Inferior parietal cortex (tissue), 1 donor: ENCODE measurements around the gene KCND2.
A peak's percentile ranks its signal among the peaks of the same experiment; 100 is the strongest.

Experiments used
- DNase-seq: peaks from one replicate; pipeline ENCODE4 v3.0.0-alpha.2; 2016; ENCODE audit errors: extremely low spot score

The KCND2 gene

DNA sequence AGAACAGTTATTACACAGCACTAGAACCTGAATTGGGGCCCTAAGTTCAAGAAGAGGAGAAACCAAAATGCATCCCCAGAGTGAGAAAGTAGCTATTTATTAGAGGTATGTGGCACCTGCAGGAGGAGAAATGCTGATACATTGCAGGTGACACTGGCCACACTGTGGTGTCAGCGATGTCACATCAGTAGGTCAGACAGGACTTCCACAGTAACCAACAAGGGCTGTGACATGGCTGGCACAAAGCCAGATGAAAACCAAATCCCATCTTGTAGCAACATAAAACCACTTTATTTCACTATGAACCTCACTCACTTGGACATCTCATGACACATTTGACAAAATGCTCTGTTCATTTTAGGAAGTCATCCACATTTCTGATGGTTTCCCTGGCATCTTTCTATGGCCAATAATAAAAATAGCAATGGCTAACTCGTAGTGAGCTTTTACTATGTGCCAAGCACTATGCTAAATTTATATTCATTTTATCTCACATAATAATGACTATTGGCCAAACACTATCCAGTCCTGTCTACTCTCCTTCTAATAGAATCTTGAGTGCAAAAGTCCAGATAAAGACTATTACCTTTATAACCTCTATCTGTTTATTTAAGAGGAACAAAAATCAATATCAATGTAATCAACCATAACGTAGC is 430.7 kb downstream of the KCND2 start:
- DNase-seq: no peak

DNA sequence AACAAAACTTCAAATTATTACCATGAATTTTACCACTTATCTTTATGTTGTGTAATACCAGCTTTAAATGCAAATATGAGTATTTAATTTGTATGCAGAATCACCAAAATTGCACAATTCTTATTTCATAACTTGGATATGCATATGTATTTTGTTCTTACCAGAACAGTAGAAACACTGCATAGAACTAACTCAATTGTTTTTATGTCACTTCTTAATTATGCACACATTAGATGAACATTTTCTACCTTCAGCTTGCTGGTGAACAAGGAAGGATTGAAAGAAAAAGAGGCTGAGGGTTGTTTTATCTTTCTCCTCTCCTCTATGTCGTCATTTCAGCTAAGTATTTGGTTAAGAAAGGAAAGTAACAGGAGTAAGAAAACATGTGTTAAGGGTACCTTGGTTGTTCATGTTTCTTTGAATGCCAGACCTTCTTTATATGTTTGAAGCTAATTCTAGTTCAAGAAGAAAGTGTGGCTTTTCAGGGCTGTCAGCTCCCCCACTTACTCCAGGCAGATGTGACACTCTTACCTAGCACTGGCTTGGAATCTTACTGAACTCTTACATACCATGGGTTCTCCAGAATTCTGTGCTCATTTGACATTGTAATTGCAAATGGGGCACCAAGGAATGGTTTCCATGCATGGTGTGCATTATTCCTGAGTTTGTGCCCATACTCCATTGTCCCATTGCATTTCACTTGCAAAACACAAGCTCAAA is 436.4 kb downstream of the KCND2 start:
- no peak for DNase-seq

DNA sequence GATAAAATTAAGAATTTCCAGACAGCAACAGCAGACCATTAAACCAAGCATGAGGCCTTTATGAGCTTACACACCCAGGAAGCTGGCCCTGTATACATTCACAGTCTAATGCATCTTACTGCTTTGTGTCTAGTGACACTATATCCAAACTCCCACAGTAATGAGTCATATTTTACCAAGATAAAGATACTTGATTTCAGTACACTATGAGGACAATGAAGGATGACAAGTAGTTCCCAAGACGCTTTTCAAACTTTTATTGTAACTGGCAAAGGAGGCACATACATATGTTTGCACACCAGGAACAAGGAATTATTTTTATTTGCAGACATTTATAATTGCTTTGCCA is 437.0 kb downstream of the KCND2 start:
- DNase-seq: no peak

DNA sequence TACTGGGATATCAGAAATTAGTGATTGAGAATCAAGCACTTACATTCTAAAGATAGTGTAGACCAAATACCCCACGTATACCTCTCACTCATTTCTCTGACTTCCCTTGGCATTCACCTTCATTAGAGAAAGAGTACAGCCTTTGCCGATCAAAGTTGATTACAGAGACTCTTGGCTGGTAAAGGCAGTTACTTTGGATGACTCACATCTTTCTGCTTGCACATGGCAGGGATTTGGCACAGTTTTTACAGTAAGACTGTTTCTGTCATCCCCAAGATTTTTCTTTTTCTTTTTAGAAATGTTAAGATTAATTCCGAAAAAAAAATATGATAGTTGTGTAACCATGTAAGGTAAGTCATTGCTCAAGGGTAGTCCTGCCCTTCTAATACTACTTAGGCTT is 442.0 kb downstream of the KCND2 start:
- no peak for DNase-seq

DNA sequence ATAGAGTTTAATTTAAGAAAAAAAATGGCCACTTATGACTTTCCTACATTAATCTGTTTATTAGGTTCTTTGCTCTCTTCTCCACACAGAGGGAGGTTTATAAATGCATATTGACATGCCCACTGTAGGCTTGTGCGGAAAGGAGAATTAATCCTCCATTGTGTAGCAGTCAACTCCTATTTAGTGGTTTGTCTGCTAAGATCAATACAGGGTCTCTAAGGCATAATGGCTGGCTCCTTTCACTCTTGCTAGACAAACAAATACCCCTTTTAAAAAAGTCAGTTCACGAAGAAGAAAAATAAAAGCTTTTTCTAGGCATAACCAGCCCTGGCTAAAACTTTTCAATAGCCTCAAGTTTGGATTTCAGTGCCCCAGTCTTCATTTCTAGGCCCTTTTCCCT is 443.3 kb downstream of the KCND2 start:
- no peak for DNase-seq

DNA sequence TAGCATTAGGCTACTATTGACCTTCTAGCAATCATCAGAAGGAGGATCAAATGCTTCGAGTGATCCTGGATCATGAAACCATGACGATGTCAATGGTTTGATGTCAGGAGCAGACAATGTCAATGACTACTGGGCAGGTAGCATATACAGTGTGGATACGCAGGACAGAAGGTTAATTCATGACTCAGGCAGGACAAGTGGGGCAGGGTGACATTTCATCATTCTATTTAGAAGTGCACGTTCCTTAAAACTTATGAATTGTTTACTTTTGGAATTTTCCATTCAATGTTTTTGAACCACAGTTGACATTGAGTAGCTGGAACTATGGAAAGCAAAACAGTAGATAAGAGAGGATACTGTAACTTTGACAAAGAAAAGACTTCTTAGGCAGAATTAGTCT is 444.2 kb downstream of the KCND2 start:
- DNase-seq: no peak

DNA sequence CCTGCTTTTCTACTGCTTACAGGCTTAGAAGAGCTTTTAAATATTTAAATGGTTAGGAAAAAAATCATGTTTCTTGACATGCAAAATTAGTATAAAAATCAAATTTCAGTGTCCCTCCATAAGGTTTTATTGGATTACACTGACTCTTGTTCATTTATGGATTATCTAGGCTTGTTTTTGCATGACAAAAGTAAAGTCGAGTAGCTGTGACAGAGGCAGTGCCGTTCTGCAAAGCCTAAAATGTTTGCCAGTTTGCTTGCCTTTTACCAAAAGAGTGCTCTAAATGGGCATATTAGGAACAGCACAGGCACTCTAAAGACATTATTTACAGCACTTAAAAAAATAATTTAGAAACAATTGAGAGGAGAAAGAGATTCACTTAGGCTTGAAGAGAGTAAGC is 445.4 kb downstream of the KCND2 start:
- no peak for DNase-seq

DNA sequence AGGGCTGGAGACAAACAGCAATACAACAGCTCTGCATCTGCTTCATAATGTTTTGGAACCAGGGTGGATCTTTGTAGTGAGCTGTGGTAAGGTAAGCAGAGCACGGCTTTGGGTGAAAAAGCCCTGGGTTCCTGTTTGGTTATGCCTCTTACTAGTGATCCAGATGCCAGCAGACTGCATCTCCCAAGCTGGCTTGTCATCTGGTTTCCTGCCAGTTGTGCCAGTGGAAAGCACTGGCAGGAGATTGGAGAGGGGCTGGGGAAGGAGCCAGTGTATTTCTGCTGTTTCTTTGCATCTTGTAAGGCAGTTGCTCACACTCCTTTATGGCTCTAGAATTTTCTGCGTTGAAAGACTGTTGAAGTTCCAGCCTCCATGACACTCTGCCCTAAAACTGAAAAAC is 447.3 kb downstream of the KCND2 start:
- DNase-seq: no peak

DNA sequence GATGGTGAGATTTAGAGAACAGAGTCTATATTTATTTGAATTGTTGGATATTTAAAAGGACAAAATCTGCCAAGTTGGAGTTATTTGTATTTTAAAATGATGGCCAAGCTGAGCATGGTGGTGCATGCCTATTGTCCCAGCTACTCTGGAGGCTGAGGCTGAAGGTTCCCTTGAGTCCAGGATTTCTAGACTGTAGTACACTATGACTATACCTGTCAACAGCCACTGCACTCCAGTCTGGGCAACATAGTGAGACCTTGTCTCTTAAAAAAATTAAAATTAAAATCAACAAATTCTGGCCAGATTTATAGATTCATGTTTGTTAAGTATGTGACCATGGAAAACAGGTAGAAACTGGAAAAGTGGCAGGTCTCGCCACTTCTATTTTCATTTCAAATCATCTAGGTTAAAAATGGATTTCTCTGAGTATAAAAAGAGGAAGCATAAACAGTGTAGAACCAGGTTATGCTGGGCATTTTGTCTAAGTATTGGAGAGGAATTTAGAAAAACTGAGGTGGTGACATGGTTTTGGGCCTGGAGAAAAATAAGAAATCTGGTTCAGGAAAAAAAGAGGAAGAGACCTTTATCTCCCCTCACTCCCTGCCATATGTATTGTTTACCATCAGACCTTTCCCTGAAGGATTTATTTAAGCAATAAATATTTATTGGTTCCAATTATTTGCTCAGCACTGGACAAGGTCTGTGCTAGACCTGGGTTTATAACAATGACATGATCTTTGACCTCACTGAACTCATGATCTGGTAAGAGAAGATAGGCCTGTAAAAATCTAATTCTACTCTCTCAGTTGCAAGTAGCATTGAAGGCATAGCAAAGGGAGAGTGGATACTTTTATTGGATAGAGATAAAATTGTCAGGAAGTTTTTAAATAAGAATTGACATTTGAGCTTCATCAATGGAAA is 450.8 kb downstream of the KCND2 start:
- DNase-seq: no peak

DNA sequence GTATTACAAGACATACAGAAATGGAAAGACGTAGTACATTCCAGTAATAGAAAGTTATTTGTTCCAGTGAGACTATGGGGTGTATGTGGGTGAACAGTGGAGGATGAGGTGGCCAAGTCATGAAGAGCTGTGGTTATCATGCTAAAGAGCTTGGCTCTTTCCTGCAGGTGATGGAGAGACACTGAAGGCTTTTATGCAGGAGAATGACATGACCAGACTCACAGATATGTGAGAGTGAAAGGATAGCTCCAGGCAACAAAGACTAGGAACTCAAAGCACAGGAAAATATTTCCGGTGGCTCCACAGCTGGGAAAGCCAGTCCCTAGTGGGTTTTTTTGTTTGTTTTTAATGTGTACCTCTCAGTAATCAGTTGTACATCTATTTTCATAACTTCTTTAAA is 451.5 kb downstream of the KCND2 start:
- no peak for DNase-seq

DNA sequence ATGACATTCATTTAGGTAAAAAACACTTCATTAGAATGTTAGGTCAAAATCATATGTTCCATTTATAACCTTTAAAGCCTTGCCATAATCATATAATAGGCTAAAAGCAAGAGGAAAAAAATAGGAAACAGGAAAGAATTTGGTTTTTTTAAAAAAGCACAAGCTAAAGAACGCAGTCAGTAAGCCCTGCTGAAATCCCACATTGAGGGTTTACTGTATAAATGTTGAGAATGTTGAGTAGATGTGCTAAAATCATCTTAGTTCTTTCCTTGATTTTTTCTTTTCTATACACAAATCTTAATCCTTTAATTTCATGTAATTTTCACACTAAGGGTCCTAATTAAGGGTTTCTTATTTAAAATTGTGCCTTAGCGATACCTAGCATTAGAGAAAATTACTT is 452.0 kb downstream of the KCND2 start:
- no peak for DNase-seq

DNA sequence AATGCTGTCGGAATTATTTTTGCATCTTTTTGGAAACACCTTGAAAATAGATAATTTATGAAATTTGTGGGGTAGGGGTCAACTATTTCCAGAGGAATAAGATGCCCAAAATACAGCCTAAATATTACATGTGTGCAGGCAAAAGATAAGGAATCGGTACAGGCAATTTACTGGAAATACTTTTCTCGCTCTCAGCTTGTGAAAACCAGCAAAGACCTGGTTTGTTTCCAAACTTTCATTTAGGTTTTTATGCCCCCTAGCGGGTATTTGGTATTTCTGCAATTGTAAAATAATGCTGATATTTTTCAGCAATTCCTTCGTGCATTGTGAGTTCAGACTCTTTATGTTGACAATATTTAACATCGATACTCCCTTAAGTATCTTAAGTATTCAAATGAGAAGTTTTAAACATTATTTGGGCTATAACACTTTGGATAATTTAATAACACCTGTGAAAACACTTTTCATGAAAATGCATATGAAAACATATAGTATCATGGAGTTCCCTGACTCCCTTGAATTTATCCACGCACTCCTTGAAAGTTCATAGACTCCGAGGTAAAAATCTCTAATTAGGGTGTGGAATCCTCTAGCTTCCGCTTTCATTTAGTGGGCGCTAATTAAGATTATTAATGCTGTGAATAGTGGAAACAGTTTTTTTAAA is 452.5 kb downstream of the KCND2 start:
- peak; percentile 86 for DNase-seq

DNA sequence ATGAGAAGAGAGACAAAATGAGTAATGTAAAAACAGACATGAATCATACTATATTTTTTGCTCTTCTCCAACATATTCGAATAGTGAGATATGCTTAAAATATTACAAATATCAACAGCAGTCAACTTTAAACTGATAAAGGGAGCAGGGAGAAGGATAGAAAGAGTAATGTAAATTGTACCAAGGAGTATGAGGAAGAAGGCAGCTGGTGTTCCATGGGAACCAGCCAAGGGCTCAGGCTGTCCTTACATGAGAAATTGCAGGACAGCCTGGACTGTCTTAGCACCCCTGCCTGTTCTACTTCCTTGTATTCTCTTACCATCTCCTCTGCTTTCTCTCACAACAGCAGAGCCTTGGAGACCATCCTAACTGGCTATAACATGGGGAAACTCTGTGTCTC is 456.3 kb downstream of the KCND2 start:
- no peak for DNase-seq

DNA sequence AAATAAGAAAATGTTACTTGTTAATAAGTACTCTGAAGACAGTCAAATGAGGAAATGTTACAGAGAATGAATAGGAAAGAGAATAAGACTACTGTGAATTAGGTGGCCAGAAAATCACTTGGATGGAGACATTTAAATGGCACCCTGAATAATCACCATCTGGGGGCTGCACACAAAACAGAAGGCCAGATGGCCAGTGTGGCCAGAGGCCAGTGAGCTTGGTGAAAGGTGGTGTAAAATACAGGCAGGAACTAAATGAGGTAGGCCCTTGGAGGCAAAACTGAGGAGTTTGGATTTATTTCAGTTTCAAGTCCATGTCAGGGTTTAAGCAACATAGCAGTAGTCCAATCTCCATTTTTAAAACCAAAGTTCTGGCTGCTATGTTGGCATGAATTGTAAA is 458.3 kb downstream of the KCND2 start:
- no peak for DNase-seq

DNA sequence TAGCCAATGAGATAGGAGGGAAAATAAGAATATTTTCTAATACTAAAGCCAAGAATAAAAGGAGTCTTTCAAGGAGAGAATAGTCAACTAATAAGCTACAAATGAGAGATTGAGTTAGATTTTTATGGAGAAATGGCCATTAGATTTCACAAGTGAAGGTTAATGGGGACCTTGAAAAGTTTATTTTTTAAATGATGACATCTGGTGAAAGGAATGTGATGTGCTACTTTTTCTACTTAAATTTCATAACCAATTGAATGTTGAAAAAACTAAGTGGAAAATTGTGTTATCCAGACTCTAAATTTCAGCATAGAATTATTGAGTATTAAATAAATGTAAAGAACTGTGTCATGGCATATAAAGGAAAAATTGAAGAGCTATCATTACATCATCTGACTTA is 459.3 kb downstream of the KCND2 start:
- DNase-seq: no peak

DNA sequence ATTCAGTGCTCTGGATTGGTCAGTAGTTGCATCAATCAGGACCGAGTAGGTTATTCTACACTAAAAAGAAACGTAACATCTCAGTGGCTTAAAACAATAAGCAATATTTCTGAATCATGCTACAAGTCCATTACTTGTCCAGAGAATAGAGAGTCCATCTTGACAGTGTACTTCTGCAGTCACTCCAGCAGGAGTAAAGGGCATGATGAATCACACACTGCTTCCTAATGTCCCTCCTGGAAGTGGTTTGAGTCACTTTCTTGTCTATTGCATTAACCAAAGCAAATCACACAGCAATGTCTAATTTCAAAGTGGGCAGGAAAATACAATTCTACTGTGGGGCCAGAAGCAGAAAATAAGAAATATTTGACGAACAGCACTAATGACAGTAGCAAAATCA is 460.2 kb downstream of the KCND2 start:
- DNase-seq: no peak

DNA sequence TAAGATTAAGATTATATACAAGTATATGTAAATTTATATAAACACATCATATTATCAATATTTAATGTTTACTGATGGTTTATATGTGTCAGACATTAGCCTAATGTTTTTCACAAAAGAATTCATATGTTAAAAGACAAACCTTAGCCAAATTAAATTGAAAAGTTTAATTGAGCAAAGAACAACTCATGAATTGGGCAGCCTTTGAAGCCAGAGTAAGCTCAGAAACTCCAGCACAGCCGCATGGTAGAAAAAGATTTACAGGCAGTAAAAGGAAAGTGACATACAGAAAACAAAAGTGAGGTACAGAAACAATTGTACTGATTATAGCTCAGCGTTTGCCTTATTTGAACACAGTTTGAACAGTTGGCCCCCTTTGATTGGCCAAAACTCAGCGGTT is 460.9 kb downstream of the KCND2 start:
- DNase-seq: no peak

DNA sequence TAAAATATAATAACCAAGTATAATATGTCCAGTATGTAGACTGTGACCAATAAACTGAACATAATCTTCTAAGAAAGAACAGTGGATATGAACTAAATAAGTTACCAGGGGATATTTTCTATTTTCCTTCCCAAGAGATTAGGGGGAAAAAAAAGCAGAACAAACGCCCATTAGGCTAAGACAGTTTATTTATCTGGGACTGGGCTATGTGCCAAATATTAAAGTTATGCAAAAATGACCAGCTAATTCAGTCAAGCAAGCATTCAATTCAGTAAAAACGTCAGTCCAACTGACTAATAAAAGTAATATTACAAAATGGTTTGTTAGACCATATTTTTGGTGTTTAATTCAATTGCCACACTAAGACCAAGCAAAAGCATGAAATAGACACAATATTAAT is 462.8 kb downstream of the KCND2 start:
- DNase-seq: no peak

DNA sequence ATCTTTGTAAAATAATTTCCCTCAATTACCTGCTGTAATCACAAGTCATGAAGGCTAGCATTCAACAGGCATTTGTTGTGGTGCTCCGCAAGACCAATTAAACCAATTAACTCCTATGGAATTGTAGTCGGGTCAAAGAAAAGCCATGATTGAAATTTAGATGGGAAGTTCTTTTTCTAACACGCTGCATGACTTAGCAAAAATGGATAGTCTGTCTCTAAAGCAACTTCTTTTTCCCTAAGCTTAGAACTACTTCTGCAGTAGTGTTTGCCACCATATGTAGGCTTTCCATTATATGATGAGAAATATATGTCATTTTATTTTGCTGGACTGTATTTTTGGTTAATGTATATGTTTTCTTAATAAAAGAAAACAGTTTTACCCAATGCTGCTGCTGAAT is 465.8 kb downstream of the KCND2 start:
- DNase-seq: no peak

DNA sequence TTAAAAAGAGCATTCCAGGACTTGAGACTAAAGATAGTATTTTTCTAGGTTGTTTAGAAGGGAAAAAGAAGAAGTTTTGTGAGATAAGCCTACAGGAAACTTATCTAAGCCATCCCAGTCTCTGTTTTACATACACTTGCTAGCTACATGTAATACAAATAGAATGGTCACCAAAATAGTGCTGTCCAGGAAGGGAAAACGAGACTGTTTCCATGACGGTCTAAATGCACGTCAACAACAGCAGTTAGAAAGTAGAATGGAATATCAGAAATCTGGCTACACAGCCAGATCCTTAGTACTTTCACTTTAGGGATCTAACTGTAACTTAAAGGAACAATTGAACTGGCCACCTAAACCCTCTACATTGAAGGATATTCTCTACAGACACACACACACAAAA is 467.4 kb downstream of the KCND2 start:
- DNase-seq: no peak

DNA sequence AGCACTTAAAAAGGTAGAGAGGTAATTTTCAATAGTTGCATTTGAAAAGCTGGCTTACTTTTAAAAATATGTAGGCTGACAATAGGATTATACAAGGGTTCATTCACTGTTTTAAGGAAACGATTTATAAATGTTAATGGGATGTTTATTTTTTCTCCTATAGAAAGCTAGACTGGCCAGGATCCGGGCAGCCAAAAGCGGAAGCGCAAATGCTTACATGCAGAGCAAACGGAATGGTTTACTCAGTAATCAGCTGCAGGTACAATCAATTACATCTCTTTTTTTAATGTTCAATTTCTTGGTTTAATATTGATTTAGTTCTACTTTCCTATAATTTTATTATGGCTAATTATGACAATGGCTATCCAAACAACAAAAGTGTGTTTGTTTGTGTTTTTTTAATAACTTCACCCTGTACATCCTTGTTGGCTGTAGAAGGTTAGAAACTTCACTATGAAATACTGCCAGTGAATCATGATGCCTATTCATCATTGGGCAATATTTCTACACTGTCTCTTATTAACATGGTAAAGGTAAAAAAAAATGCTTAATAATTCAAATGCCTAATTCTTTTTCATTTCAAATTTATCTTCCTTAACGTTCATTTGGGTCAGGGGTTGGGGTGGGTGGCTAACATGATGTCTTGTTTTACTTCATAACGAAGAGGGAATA is 468.5 kb downstream of the KCND2 start:
- DNase-seq: no peak

DNA sequence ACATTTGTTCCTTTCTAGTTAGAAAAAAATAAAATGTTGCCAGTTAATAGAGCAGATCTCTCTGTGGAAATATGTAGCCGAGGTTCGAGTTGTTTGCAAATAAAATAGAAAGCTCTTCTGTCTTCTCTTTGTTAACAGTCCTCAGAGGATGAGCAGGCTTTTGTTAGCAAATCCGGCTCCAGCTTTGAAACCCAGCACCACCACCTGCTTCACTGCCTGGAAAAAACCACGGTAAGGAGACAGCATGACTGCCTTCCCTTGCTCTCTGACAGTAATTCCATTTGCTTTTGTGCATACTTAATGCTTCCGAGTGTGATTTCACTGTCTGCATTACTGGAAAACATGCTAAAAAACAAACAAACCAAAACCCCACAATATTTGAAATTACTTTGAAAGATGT is 469.4 kb downstream of the KCND2 start:
- DNase-seq: no peak
